ENCODE measurements around the gene NPY1R.

The NPY1R gene

DNA sequence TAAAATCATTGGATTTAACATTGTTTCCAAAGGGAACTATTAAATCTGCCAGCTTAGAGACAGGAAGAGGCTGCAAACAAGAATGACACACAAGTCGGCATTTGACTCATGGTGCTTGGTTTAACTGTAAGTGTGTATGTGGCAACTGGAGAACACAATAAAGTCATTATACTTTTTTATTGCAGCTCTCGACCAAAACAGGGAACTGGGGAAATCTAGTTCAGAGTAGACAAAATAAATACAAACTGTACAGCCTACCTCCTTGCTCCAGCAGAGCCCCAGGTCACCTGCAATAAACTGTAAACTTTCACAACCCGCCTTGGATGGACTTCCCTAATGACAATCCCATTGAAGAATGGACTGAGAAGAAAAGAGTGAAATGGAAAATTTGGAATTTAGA lies 35.3 kb upstream of the NPY1R start:
- H3K4me3 ChIP-seq (replicated peaks; ENCODE audit: insufficient read depth, low read length): no peak overlapping the region

GRCh38 chr4:163356104-163356503 lies 23.7 kb upstream of the NPY1R start:
- no peaks in the 10 kb centered on the region for H3K27me3 ChIP-seq (ENCODE audit: insufficient read depth, poor library complexity, severe bottlenecking)
- no peak for TF ChIP-seq CTCF (IDR thresholded peaks at IDR 0.05; ENCODE audit: insufficient read depth, low read length)
- no peak for TF ChIP-seq POLR2AphosphoS5 (IDR thresholded peaks at IDR 0.05; ENCODE audit: low read depth)
- TF ChIP-seq GABPA (IDR thresholded peaks at IDR 0.05; ENCODE audit: low read depth): no peak
- DNase-seq (ENCODE audit: low read depth in 1 of 2, low spot score in 1 of 2): no peak
- H3K27ac ChIP-seq (replicated peaks): no peak overlapping the region
- H3K4me3 ChIP-seq (replicated peaks; ENCODE audit: insufficient read depth, low read length): no peak overlapping the region

More for the DNA sequence above, 35.3 kb upstream of the NPY1R start:
- DNase-seq (ENCODE audit: low read depth in 1 of 2, low spot score in 1 of 2): no peak
- no peak overlapping the region for H3K27ac ChIP-seq (replicated peaks)
- H3K27me3 ChIP-seq (ENCODE audit: insufficient read depth, poor library complexity, severe bottlenecking): no peaks in the 10 kb centered on the region
- TF ChIP-seq SPI1 (IDR thresholded peaks at IDR 0.05; ENCODE audit: borderline replicate concordance, low read depth) (no peak), REST (IDR thresholded peaks at IDR 0.05; ENCODE audit: insufficient replicate concordance, low read depth) (no peak), CTCF (IDR thresholded peaks at IDR 0.05; ENCODE audit: insufficient read depth, low read length) (no peak), POLR2AphosphoS5 (IDR thresholded peaks at IDR 0.05; ENCODE audit: low read depth) (no peak)

DNA sequence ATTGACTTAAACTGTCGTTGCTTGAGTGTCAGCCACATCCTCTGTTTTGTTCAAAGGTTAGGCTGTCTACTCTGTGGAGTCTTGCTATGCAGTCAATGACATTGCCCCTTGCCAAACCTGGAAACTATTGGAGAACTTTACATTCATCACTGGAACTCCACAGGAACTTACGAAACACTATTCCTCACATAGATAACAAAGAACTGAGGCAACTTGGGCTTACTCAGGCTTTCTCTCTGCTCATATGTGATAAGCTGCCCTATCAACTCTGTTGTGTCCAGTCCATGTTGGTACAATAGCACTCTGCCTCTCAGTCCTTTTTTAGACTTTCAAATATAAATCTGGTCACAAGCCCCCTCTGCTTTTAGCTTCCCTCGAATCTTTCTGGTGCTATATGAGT lies 20.7 kb upstream of the NPY1R start:
- no peak overlapping the region for H3K4me3 ChIP-seq (replicated peaks; ENCODE audit: insufficient read depth, low read length)
- no peaks in the 10 kb centered on the region for H3K27me3 ChIP-seq (ENCODE audit: insufficient read depth, poor library complexity, severe bottlenecking)
- no peak overlapping the region for H3K27ac ChIP-seq (replicated peaks)
- TF ChIP-seq GABPA (IDR thresholded peaks at IDR 0.05; ENCODE audit: low read depth) (no peak), REST (IDR thresholded peaks at IDR 0.05; ENCODE audit: insufficient replicate concordance, low read depth) (no peak), POLR2AphosphoS5 (IDR thresholded peaks at IDR 0.05; ENCODE audit: low read depth) (no peak), SPI1 (IDR thresholded peaks at IDR 0.05; ENCODE audit: borderline replicate concordance, low read depth) (no peak), CTCF (IDR thresholded peaks at IDR 0.05; ENCODE audit: insufficient read depth, low read length) (no peak)
- no peak for DNase-seq (ENCODE audit: low read depth in 1 of 2, low spot score in 1 of 2)

- no peak for TF ChIP-seq CTCF (IDR thresholded peaks at IDR 0.05; ENCODE audit: insufficient read depth, low read length)
- no peak for TF ChIP-seq POLR2AphosphoS5 (IDR thresholded peaks at IDR 0.05; ENCODE audit: low read depth)
- no peak for TF ChIP-seq SPI1 (IDR thresholded peaks at IDR 0.05; ENCODE audit: borderline replicate concordance, low read depth)
- no peak for TF ChIP-seq REST (IDR thresholded peaks at IDR 0.05; ENCODE audit: insufficient replicate concordance, low read depth)
- no peak for TF ChIP-seq GABPA (IDR thresholded peaks at IDR 0.05; ENCODE audit: low read depth)
- Histone ChIP-seq H3K27ac (replicated peaks) (no peak overlapping the region), H3K27me3 (ENCODE audit: insufficient read depth, poor library complexity, severe bottlenecking) (no peaks in the 10 kb centered on the region), H3K4me3 (replicated peaks; ENCODE audit: insufficient read depth, low read length) (no peak overlapping the region)
- no peak for DNase-seq (ENCODE audit: low read depth in 1 of 2, low spot score in 1 of 2)
Measured at GRCh38 chr4:163350672-163351071, 18.3 kb upstream of the NPY1R start.
